GOT3 (cell line): ENCODE results near the gene FOSL1.
A peak's percentile ranks its signal among the peaks of the same experiment; 100 is the strongest.

Experiments
- DNase-seq: peaks from one replicate; lab custom pipeline; 2025; ENCODE audit warnings: mixed read lengths; lab: John Stamatoyannopoulos, UW

Gene FOSL1

DNA sequence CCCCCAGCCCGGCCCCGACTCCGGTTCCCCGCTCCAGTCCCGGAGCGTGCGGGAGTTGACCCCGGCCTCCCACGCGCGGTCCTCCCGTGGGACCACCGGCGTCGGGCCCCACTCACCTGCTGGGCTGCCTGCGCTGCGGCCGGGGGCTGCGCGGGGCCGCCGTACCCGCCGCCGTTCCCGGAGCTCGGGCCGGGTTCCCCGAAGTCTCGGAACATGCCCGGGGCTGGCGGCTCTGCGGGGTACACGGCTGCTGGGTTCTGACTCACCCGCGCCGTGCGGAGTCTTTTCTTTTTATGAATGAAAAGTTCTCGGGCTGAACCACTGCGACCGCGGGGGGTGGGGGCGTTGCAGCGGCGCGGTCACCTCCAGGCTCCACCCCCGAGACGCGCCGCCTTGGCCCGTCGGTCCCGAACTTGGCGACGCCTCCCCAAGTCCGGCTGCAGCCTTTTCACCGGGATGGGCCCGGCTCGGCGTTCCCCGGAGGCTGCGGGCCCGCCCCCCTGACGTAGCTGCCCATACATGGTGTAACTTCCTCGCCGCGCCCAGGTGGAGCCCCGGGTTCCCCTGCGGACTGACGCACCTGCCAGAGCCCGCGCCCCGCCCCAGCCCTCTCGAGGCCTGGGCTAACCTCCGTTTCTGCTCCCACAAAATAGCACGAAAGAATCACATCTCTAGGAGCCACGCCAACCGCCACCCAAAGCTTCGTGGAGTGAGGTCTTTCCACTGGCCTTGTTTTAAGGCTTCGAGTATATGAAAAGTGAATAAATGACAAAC is at the start of gene FOSL1:
TSS of gene FOSL1 (minus strand) at position 264 of the 774 bp plus-strand sequence. CDS start at position 215, 49 bp downstream.
- peak; percentile 55 for DNase-seq

DNA sequence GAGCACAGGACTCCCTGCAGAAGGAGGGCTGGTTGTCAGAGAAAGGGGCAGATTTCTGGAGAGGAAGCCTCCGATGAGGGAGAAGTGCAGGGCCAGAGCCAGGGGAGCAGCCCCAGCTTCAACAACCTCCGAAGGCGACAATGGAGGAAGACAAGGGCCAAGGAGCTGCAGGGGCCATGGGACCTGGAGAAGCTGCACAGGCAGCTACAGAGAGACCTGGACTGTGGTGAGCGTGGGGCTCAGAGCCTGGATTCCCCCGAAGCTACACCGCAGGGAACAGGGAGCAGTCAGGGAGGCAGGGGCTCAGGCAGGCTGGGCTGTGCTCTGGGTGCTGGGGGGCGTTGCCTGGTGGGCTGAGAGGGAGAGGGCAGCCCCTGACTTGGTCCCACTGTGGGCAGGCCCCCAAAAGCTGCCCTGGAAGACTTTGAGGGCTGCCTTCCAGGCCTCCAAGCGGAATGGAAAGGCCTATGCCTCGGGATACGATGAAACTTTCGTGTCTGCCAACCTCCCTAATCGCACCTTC is 47.5 kb upstream of the FOSL1 start:
- no peak for DNase-seq

DNA sequence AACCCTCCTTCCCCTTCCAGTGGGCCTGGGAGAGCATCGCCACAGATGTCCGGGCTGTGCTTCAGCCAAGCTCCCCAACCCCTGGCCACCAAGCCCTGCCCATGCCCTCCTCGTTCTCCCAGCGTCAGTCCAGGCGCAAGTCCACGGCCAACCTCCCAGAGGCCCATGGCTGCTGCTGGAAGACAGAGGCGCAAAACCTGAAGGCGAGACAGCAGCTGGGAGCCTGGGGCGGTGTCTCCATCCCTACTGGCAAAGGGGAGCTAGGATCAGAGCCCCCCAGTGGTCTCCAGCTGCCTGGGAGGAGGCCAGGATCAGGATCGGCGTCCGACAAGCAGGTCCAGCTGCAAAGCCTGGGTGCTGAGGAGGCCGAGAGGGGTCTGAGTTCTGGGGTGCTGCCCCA is 46.9 kb upstream of the FOSL1 start:
- no peak for DNase-seq

DNA sequence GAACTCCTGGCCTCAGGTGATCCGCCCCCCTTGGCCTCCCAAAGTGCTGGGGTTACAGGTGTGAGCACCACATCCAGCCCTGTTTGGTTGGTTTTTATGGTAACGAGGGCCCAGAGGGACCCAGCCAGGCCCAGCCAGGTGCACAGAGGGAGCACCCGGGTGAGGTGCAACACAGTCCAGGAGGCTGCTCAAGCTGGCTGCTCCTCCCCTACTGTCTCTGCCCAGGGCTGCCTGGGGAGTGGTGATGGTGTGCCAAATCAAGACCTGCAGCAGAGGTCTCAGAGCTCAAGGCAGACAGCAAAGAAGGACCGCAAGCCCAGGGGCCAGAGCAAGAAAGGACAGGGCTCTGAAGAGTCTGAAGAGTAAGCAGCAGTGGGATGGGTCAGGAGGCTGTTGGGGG is 46.5 kb upstream of the FOSL1 start:
- DNase-seq = no peak

DNA sequence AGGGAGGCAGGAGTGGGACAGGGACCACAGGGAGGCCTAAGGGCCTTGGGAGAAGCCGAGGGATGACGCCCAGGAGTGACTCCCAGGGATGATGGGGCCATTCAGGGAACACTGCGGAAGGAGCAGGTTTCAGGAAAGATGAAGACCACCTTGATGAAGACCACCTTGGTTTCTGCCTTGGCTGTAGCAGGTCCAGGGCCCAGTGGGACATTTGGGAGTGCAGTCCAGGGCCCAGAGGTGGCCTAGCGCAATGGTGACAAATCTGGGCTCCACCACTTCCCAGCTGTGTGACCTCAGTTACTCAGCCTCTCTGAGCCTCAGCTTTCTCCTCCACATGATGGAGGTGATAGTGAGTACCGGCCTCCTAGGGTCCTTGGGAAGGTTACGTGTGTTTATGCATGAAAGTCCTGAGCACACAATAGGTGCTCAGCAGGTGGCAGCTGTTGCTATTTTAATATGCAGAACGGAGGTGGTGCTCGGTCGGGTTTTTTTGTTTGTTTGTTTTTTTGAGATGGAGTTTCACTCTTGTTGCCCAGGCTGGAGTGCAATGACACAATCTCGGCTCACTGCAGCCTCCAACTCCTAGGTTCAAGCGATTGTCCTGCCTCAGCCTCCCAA is 45.9 kb upstream of the FOSL1 start:
- no peak for DNase-seq

DNA sequence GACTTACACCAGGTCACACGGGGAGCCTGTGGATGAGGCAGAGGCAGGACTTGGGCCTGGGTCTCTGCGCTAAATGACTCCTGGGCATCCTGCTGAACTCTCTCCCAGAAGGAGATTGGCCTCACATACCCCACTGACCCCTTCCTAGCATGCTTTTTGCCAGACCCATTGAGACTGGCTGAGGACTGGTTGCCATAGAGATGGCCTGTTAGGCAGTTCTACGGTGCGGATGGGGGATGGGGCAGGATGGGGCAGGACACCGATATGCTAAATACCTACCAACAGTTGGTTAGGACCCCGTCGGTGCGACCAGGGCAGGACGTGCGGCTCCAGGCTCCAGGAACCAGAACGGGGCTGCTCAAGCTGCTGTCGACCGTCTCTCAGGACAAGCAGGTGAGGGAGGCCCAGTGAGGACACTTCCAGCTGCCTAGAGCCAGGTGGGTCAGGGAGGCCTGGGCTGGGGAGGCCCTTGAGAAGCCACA is 45.3 kb upstream of the FOSL1 start, which contains the start of gene TSGA10IP:
TSS of gene TSGA10IP (plus strand) at position 51 of the 482 bp plus-strand sequence. CDS start at position 247, 196 bp downstream.
- no peak for DNase-seq

DNA sequence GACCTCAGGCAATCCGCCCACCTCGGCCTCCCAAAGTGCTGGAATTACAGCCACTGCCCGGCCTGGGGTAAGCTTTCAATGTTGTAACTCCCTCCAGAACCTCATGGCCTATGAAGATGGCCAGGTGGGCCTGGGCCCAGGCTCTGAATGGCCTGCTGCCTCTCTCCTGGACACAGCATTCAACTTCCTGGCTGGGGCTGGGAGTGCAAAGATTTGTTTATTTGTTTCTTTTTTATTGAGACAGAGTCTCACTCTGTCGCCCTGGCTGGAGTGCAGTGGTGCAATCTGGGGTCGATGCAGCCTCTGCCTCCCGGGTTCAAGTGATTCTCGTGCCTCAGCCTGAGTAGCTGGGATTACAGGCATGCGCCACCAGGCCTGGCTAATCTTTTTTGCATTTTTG is 44.6 kb upstream of the FOSL1 start:
- DNase-seq = no peak

DNA sequence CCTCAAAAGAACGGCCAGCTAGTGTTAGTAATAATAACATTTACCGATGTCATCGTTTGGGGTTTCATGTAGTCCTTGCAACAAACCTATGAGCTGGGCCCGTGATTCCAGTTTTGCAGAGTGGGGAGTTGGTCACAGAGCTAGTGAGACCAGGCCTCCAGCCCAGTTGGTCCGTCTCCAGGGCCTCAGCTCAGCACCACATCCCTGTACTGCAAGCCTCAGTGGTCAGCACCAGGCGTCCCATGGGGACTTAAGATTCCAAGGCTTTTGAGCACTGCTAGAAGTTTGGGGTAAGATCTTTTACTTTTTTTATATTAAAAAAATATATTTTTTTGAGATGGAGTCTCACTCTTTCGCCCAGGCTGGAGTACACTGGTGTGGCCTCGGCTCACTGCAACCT is 44.0 kb upstream of the FOSL1 start:
- no peak for DNase-seq

DNA sequence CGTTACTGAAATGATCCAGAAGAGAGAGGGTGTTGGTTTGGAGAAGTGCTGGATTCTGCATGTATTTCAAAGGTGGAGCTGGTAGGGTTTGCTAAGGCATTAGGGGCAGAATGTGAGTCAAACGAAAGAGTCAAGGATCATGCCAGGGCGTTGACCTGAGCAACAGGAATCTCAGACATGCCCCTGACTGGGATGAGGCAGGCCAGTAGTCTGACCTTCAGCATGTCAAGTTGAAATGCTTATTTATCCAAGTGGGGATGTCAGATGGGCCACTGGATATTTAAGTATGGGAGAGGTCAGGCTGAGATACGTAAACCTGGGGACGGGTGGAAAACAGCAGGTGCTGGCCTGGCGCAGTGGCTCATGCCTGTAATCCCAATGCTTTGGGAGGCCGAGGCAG is 42.3 kb upstream of the FOSL1 start:
- no peak for DNase-seq

DNA sequence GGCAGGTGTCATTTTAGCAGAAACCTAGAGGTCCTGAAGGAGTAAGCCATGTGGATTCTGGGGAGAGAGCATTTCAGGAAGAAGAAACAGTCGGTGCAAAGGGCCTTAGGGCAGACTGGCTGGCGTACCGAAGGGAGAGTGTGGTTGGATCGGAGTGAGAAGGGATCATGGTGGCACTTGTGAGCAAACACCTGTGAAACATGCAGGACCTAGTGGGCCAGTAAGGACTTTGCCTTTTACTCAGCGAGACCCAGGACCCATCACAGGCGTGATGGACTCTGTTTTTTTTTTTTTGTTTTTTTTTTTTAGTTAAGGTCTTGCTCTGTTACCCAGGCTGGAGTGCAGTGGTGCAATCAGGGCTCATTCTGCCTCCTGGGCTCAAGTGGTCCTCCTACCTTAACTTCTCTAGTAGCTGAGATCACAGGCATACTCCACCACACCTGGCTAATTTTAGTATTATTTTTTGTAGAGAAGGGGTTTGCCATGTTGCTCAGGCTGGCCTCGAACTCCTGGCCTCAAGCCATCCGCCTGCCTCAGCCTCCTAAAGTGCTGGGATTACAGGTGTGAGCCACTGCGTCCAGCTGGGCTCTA is 41.6 kb upstream of the FOSL1 start:
- DNase-seq = no peak

DNA sequence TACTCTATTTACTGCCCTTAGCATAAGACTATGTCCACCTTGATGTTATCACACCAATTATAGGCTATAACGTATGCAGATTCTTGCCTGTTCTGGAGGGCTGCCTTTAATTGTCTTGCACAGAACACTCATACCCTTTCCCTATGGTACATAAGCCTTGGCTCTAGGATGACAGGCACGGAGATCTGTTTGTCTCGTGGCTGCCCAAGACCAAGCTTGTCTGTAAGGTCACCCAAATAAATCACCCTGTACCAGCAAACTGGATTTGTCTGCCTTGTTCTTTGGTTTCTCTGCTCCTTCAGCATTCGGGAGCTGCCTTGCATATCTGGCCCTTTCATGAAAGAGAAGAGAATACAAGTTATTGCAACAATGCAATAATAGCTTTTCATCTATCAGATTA is 37.6 kb upstream of the FOSL1 start:
- no peak for DNase-seq

DNA sequence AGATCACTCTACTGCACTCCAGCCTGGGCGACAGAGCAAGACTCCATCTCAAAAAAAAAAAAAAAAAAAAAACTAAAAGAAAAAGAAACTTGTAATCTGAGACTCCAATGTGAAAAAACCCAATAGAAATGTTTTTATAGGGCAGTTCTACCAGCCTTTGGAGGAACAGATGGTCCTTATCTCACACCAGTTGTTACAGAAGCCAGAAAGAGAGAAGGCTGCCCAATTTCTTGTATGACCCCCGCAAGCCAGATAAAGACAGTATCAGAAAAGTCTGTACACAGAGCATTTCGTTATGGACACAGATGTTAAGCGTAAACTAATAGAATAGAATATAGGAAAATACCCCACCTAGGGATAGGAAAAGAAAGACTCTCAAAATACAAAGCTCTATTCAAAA is 33.8 kb upstream of the FOSL1 start:
- DNase-seq = no peak

DNA sequence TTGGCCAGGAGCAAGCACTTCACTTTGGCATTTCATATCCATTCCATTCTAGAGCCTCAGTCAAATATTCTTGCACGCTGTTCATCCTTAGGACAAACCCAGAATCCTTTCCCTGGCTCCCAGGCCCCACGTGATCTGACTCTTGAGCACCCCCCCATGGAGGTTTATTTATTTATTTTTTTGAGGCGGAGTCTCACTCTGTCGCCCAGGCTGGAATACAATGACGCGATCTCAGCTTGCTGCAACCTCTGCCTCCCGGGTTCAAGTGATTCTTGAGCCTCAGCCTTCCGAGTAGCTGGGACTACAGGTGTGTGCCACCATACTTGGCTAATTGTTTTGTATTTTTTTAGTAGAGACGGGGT is 32.4 kb upstream of the FOSL1 start:
- DNase-seq = no peak

DNA sequence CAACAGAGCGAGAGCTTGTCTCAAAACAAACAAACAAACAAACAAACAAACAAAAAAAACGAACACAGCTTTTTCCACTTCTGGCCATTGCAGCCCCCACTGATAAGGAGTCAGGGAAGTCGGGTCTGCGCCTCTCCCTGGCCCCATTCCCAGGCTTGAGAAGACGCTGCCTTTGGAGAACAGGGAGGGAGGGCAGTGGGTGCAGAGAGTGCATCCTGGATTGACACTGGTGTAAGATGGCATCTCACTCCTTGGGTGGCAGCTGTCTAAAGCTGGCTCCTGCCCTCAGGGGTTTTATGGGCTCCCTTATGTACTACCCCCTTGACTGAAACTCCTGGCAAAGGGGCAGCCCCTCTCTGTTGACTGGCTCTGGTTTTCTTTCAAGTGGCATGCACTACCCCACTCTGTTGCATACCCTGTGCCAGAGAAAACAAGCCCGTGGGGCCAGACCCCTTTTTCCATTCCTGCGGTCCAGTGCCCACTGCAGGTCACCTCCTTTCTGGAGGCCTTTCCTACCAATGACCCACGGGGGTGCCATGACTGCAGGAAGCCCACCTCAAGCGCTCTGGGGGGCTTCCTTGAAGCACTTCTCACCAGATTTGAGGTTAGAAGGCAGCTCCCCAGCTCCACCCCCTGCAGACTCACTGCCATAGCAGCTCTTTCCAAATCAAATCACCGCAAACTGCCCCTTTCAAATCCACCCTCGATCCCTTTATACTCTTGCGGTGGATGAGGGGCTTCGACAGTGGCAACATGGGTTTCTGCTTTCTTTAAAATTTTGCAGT is 31.8 kb upstream of the FOSL1 start:
- no peak for DNase-seq

DNA sequence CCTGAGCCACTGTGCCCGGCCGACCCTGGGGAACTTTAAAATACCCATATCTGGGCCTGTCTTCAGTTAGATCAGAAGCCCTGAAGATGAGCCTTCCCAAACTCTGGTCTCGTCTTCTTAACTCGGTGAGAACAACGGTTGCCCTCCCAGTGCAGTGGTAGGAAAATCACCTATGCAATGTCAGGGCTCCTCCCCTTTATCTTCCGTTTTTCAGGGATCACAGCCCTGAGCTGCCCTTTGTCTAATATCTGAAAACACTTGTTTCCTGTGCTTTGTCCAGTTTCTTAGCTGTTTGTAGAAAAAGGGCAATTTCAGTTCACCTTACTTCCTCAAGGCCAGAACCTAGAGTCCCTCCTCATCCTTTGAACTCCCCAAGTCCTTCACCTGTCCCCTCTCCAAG is 28.5 kb upstream of the FOSL1 start:
- no peak for DNase-seq

DNA sequence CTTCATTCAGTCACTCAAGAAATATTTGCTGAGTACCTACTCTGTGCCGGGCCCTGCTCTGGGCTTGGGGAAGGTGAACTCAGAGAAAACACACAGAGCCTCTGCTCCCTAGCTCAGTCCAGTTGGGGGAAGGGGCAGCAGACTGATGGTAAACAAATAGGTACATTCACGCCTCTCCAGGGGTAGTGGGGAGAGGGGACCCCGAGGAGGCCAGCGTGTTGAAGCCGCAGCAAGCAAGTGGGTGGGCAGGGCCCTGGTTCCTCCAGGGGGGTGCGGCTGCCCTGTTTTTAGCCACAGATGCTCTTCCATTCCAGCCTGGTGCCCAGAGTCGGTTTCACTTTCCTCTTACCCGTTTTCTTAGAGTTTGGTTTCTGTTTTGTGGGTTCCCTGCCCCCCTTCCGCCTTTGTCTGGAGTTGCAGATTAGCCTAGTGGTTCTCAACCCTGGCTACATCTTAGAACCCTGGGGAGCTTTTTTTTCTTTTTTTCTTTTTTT is 27.8 kb upstream of the FOSL1 start:
- DNase-seq = no peak

DNA sequence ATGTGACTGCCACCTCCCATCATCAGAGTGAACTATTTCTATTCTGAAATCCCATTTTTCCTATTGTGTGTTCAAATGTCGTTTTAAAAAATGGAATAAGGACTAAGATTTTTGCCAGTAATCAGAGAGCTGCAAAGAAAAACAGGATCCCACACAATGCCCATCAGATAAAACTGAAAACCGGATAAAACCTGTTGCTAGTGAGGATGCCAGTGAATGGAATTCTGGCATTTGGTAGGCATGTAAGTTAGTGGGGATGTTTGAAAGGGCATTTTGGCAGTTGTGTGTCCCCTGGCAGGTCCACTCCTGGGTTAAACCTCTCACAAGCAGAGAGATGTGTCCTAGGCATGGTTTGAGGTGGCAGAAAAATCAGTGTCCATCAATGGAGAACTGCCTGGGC is 25.2 kb upstream of the FOSL1 start:
- DNase-seq = no peak

DNA sequence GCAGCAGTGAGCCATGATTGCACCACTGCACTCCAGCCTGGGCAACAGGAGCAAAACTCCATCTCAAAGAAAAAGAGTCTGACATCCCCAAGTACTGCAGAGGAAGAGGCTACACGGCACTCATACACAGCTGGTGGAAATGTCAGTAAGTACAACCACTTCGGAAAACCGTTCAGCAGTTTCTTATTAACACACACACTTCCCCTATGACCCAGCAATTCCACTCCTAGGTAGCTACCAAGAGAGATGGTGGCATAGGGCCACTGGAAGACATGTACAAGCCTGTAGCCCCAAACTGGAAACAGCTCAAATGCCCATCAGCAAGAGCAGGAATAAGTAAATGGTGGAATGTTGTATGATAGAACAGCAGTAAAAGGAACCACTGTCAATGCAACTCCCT is 22.4 kb upstream of the FOSL1 start:
- DNase-seq = no peak

DNA sequence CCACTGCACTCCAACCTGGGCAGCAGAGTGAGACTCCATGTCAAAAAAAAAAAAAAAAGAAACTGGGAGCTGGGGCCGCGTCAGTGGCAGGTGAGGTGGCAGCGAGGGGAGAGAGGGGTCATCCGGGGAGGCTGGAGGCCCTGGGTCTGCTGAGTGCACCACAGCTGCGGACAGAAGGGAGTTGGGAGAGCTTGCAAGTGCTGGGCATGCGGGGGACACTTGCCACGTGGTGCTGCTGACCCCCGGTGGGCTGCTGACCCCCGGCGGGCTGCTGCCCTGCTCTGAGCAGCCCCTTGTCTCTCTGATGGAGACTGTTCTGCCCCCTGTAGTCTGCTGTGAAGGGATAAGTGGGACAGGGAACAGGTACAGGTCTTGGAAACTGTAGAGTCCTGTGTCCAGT is 21.7 kb upstream of the FOSL1 start:
- DNase-seq = no peak

DNA sequence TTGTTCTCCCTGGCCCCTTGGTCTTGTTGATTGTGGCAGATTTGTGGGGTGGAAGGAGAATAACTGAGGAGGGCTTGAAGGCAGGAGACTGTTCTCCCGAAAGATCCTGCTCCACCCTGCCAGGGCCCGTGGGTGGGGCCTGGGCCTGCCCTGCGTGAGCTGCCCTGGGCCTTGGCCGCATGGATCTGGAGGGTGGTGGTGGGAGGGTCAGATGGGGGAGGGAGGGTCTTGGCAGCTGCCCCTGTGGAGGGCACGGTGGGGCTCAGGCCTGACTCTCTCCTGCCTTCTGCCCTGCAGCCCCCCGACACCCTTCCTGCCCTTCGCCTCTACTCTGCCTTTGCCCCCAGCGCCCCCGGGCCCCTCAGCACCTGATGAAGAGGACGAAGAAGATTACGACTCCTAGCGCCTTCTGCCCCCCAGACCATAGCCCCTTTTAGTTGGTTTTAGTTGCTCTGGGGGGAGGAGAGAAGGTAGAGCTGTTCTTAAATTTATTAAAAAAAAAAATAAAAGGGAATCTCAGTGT is 20.9 kb upstream of the FOSL1 start:
- DNase-seq = no peak

DNA sequence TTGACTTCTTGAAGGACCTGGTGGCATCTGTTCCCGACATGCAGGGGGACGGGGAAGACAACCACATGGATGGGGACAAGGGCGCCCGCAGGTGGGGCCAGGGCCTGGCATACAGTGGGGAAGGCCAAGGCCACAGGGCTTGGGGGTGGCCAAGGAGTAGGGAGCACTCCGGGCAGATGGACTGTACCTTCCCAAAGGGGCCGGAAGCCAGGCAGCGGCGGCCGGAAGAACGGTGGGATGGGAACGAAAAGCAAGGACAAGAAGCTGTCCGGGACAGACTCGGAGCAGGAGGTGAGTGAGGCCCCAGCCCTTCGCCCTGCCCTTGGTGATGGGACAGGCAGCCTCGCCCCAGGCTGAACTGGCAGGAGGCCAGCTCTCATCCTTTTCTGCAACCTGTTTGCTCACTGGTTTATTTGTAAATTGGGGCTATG is 20.2 kb upstream of the FOSL1 start:
- no peak for DNase-seq
